ENCODE results near the gene SERTAD1.

DNA sequence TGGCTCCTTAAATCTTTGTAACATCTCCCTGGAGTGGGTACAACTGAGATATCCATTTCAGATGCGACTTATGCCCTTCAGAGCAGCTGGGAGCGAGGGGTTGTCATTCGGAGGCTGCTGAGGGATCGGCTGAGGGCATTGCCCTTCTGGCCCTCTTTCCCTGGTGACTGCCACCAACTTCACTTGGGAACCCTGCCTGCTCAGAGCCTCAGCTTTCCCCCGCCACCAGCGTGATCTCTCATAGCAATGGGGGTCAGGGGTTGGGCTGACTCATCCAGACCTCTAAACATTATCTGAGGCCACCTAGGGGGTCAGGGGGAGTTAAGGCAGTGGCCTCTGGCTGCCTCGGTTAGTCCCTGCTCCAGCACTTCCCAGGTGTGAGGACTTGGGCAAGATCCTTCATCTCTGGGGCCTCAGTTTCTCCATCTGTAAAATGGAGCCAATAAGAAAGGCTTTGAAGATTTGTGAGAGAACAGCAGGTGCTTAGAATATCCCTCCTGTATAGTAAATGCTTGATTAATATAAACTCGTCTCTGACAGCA lies 13.8 kb downstream of the SERTAD1 start:
- TF ChIP-seq, protein P1, sequence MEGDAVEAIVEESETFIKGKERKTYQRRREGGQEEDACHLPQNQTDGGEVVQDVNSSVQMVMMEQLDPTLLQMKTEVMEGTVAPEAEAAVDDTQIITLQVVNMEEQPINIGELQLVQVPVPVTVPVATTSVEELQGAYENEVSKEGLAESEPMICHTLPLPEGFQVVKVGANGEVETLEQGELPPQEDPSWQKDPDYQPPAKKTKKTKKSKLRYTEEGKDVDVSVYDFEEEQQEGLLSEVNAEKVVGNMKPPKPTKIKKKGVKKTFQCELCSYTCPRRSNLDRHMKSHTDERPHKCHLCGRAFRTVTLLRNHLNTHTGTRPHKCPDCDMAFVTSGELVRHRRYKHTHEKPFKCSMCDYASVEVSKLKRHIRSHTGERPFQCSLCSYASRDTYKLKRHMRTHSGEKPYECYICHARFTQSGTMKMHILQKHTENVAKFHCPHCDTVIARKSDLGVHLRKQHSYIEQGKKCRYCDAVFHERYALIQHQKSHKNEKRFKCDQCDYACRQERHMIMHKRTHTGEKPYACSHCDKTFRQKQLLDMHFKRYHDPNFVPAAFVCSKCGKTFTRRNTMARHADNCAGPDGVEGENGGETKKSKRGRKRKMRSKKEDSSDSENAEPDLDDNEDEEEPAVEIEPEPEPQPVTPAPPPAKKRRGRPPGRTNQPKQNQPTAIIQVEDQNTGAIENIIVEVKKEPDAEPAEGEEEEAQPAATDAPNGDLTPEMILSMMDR (IDR thresholded peaks at IDR 0.05), result no peak
- TF ChIP-seq EZH2 (IDR thresholded peaks at IDR 0.05; ENCODE audit: borderline replicate concordance, insufficient read depth, low read depth, low read length, poor library complexity, severe bottlenecking), result no peak
